Measurements from ENCODE around the gene SLX4IP.

The SLX4IP gene

DNA sequence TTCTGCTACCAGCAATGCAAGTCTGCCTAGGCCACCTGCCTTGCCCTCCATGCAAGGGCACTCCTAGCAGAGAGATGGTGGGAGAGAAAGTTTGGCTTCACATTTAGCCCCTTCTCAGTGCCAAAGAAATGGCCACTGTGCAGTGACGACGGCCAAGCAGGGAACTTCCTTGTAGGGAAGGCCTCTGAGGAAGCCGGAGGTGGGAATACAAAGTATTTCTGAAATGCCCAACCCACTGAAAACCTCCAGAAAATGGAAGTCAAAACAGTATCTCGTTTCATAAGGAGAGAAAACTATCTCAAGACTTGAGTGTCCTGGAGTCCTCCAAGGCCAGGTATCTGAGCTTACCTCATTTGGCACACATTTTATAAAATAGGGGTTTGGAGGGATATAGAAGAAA is 196.0 kb downstream of the SLX4IP start:
- Histone ChIP-seq H3K27me3 (replicated peaks) (no peaks in the 10 kb centered on the region), H3K27ac (no peak overlapping the region), H3K4me3 (ENCODE audit: low read depth, low read length) (no peak overlapping the region), H3K36me3 (replicated peaks) (no peaks in the 10 kb centered on the region)
- in situ Hi-C loops (cut with HindIII; ENCODE audit: low pct_ligation_motif_present, low sequenced_read_pairs): no loop called here
- DNase-seq: no peak
- TF ChIP-seq, protein P1, sequence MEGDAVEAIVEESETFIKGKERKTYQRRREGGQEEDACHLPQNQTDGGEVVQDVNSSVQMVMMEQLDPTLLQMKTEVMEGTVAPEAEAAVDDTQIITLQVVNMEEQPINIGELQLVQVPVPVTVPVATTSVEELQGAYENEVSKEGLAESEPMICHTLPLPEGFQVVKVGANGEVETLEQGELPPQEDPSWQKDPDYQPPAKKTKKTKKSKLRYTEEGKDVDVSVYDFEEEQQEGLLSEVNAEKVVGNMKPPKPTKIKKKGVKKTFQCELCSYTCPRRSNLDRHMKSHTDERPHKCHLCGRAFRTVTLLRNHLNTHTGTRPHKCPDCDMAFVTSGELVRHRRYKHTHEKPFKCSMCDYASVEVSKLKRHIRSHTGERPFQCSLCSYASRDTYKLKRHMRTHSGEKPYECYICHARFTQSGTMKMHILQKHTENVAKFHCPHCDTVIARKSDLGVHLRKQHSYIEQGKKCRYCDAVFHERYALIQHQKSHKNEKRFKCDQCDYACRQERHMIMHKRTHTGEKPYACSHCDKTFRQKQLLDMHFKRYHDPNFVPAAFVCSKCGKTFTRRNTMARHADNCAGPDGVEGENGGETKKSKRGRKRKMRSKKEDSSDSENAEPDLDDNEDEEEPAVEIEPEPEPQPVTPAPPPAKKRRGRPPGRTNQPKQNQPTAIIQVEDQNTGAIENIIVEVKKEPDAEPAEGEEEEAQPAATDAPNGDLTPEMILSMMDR (IDR thresholded peaks at IDR 0.05; ENCODE audit: low read depth, low read length, missing control alignments): no peak

DNA sequence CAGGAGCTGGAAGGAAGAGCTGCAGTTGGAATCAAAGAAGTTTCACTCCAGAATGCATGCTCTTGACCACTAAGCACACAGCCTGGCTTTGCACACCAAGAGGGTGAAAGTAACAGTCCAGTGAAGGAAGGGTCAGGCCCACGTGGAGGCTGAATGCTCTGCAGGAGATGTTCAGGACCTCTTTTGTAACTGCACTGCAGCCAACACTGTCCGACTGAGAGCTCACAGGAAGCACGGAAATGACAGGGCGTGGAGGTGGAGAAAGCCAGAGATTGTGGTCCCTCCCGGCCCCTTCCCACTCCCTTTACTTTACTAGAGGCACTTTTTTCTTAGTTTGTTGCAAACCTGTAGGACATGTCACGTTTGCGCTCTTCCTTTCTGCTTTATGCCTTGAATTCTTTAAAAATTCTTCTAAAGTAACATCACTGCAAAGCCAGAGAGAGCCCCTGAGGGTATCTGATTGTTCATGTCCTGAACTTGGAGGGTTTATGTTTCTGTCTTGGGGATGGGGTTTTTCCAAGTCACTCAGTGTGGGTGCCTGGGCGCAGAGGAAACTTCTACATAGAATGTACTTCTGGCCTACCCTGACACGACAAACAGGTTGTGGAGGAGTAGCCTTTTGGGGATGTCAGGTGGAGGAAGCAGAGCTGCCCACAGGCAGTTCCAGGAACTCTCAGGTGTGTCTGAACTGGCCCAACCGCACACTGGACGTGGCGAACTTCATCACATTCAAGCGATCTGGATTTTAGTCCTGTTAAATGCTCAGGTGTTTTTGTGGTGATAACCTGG is 197.8 kb downstream of the SLX4IP start:
- Histone ChIP-seq H3K27ac (no peak overlapping the region), H3K4me3 (ENCODE audit: low read depth, low read length) (no peak overlapping the region), H3K27me3 (replicated peaks) (no peaks in the 10 kb centered on the region), H3K36me3 (replicated peaks) (peaks cover 6% of the 10 kb centered on the region)
- no peak for DNase-seq
- TF ChIP-seq, protein P1 (IDR thresholded peaks at IDR 0.05; ENCODE audit: low read depth, low read length, missing control alignments): no peak
- in situ Hi-C loops (cut with HindIII; ENCODE audit: low pct_ligation_motif_present, low sequenced_read_pairs): no loop called here

DNA sequence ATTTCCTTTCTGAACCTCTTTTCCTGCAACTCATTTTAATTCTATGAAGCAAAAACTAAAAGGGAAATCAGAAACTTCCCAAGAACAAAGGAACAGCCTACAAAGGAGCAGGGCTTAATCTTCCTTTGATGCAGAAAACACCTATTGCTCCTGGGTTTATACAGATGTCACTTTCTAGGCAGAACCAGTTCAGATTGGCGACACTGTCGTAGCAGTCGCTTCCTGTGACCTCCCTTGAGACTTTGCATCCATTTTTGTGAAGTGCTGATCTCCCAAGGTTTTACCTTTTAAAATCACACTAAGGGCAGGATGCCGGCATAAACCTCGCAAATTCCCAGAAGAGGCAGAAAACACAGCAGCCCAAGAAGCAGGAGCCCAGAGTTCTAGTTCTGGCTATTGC is 198.6 kb downstream of the SLX4IP start:
- in situ Hi-C loops (cut with HindIII; ENCODE audit: low pct_ligation_motif_present, low sequenced_read_pairs): no loop called here
- no peak overlapping the region for H3K27ac ChIP-seq
- TF ChIP-seq, protein P1 (IDR thresholded peaks at IDR 0.05; ENCODE audit: low read depth, low read length, missing control alignments): no peak

DNA sequence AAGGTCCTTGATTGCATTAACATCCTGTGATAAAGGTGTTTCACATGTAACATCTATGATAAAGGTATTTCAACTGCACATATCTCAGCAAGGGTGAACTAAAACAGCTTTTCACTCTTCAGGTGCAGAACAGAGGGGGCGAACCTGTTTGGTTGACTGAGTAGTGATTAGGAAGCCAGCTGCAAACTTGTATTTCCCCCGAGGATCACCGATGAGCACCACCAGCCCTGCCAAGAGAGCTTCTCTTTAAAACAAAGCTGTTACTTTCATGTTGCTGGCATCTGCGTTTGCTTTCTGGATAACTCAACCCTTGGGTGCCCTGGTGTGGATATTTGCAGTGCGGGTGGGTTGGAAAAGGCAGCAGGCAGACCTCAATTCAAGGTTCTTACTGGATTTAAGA is 199.1 kb downstream of the SLX4IP start:
- Histone ChIP-seq H3K27me3 (replicated peaks) (no peaks in the 10 kb centered on the region), H3K4me3 (ENCODE audit: low read depth, low read length) (no peak overlapping the region), H3K36me3 (replicated peaks) (peaks cover 9% of the 10 kb centered on the region), H3K27ac (peak overlapping the region; percentile 71)
- no peak for DNase-seq
- in situ Hi-C loops (cut with HindIII; ENCODE audit: low pct_ligation_motif_present, low sequenced_read_pairs): no loop called here
- TF ChIP-seq, protein P1 (IDR thresholded peaks at IDR 0.05; ENCODE audit: low read depth, low read length, missing control alignments): no peak

More for the DNA sequence above, 198.6 kb downstream of the SLX4IP start:
- no peak for DNase-seq
- no peak overlapping the region for H3K4me3 ChIP-seq (ENCODE audit: low read depth, low read length)
- no peaks in the 10 kb centered on the region for H3K27me3 ChIP-seq (replicated peaks)
- H3K36me3 ChIP-seq (replicated peaks): peaks cover 6% of the 10 kb centered on the region

DNA sequence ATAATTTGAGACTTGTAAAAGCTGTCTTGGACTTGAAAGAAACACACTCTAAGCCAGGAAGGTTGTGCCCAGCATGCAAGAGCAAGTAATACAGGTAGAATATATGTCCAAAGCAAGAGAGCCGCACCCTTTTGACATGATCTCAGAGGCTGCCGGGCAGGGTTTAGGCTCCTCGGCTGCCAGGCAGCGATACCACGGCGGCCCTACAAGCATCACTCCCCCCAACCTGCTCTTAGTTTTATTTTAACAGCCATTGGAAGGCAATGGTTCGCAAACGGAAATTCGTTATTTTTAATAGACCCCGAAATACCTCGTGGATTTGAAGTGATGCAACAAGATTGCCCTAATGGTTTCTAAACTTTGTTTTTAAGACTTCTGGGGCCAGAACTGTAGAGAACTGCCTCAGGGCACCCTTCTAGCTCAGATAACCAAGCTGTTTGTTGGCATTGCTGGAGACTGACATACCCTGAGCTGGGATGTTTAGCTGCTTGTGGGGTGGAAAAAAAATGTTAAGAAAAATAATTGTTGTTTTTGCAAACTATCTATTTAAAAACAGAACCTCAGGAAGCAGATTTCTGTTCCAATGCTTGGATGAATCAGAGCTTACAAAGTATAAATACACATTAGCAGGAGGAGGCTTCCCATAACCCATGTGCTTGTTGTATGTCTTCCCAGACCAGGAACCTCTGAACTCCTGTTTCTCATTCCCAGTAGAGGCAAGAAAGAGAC is 199.7 kb downstream of the SLX4IP start:
- in situ Hi-C loops (cut with HindIII; ENCODE audit: low pct_ligation_motif_present, low sequenced_read_pairs): no loop called here
- no peak for DNase-seq
- Histone ChIP-seq H3K27me3 (replicated peaks) (no peaks in the 10 kb centered on the region), H3K36me3 (replicated peaks) (peaks cover 14% of the 10 kb centered on the region), H3K27ac (peak overlapping the region; percentile 71), H3K4me3 (ENCODE audit: low read depth, low read length) (no peak overlapping the region)
- TF ChIP-seq, protein P1 (IDR thresholded peaks at IDR 0.05; ENCODE audit: low read depth, low read length, missing control alignments): no peak
